Activated naive CD4-positive, alpha-beta T cell treated with anti-CD3 and anti-CD28 coated beads, Interleukin-2, amount 10 ng/mL, durations not matched to agents 7 days and 5 days (primary cell): ENCODE data around the gene NEURL2.
"Not testable (repeated sequence)": the region's sequence is repeated elsewhere in the genome, so short reads cannot be mapped to it uniquely, and the experiment has no call there.

Source experiments
- CTCF ChIA-PET: fragments of 350-600 bp; sonication (Branson Sonifier 250); formaldehyde crosslinking; loops from one replicate; lab custom pipeline; 2021; ENCODE audit warnings: antibody characterized with exemption; lab: Charles Lee
- DNase-seq: peaks from one replicate; pipeline ENCODE4 v3.0.0-alpha.2; 2020
- H3K27ac Mint-ChIP-seq: one replicate; pipeline ENCODE4 v1.8.0; 2021; ENCODE audit warnings: mild to moderate bottlenecking, moderate library complexity, mixed read lengths
- H3K27me3 Mint-ChIP-seq: one replicate; pipeline ENCODE4 v1.8.0; 2021; ENCODE audit warnings: mild to moderate bottlenecking, mixed read lengths
- H3K36me3 Mint-ChIP-seq: one replicate; pipeline ENCODE4 v1.8.0; 2021; ENCODE audit warnings: mixed read lengths
- H3K4me1 Mint-ChIP-seq: one replicate; pipeline ENCODE4 v1.8.0; 2021; ENCODE audit warnings: mixed read lengths
- H3K4me3 Mint-ChIP-seq: one replicate; pipeline ENCODE4 v1.8.0; 2021; ENCODE audit warnings: mild to moderate bottlenecking, moderate library complexity, mixed read lengths
- H3K9me3 Mint-ChIP-seq: one replicate; pipeline ENCODE4 v1.8.0; 2021; ENCODE audit warnings: mixed read lengths

The NEURL2 gene

GRCh38 chr20:45890985-45891983 is at the start of gene NEURL2, which contains the start of gene CTSA:
NEURL2 (minus strand) TSS chr20:45891208; CDS start chr20:45890991, 217 bp downstream.
CTSA (plus strand) TSS chr20:45891335; CDS start chr20:45891569, 234 bp downstream.
- peak within 1 kb of the TSS; percentile 89 for H3K27ac Mint-ChIP-seq
- H3K36me3 Mint-ChIP-seq, result peaks cover 6% of the 10 kb centered on the region
- no peaks in the 10 kb centered on the region for H3K9me3 Mint-ChIP-seq
- CTCF ChIA-PET, result interaction anchor here (1.0 to 1.5 kb wide), 5 partner anchors 10 to 49 kb away, joined by 3 to 8 read pairs (median 3); partner anchors contain the start of gene ZSWIM1
- DNase-seq, result peak; percentile 93
- peaks cover 14% of the 10 kb centered on the region for H3K27me3 Mint-ChIP-seq
- H3K4me1 Mint-ChIP-seq, result peaks cover 35% of the 10 kb centered on the region
- peak within 1 kb of the TSS; percentile 91 for H3K4me3 Mint-ChIP-seq

GRCh38 chr20:45940469-45940868 is 49.5 kb upstream of the NEURL2 start:
- H3K27me3 Mint-ChIP-seq, result no peaks in the 10 kb centered on the region
- no peaks in the 10 kb centered on the region for H3K9me3 Mint-ChIP-seq
- no peak for DNase-seq
- H3K4me1 Mint-ChIP-seq, result peaks cover 23% of the 10 kb centered on the region
- no peak overlapping the region for H3K27ac Mint-ChIP-seq
- CTCF ChIA-PET, result interaction anchor here (1.6 kb wide), 1 partner anchor 21 kb away, joined by 4 read pairs; no protein-coding TSS in a partner anchor
- H3K36me3 Mint-ChIP-seq, result peaks cover 59% of the 10 kb centered on the region
- H3K4me3 Mint-ChIP-seq, result no peak overlapping the region

- no peaks in the 10 kb centered on the region for H3K9me3 Mint-ChIP-seq
- CTCF ChIA-PET, result interaction anchor here (1.3 to 1.6 kb wide), 2 partner anchors 21 to 30 kb away, joined by 3 to 4 read pairs; no protein-coding TSS in a partner anchor
- peaks cover 57% of the 10 kb centered on the region for H3K36me3 Mint-ChIP-seq
- H3K4me3 Mint-ChIP-seq, result no peak overlapping the region
- H3K27ac Mint-ChIP-seq, result no peak overlapping the region
- no peaks in the 10 kb centered on the region for H3K27me3 Mint-ChIP-seq
- H3K4me1 Mint-ChIP-seq, result peaks cover 26% of the 10 kb centered on the region
- DNase-seq, result no peak
Measured at GRCh38 chr20:45940053-45940452, 49.0 kb upstream of the NEURL2 start.

GRCh38 chr20:45938727-45939438 is 47.9 kb upstream of the NEURL2 start:
- Mint-ChIP-seq H3K4me3 (no peak overlapping the region), H3K27ac (no peak overlapping the region), H3K4me1 (peaks cover 26% of the 10 kb centered on the region), H3K36me3 (peaks cover 46% of the 10 kb centered on the region), H3K27me3 (no peaks in the 10 kb centered on the region), H3K9me3 (no peaks in the 10 kb centered on the region)
- CTCF ChIA-PET, result interaction anchor here (1.2 to 2.5 kb wide), 5 partner anchors 8 to 140 kb away, joined by 3 to 9 read pairs (median 4); no protein-coding TSS in a partner anchor
- DNase-seq, result no peak

GRCh38 chr20:45937765-45938164 is 46.8 kb upstream of the NEURL2 start:
- peak overlapping the region; percentile 26 for H3K4me3 Mint-ChIP-seq
- DNase-seq, result no peak
- peaks cover 33% of the 10 kb centered on the region for H3K4me1 Mint-ChIP-seq
- H3K27ac Mint-ChIP-seq, result peak overlapping the region; percentile 60
- H3K9me3 Mint-ChIP-seq, result no peaks in the 10 kb centered on the region
- no peaks in the 10 kb centered on the region for H3K27me3 Mint-ChIP-seq
- H3K36me3 Mint-ChIP-seq, result peaks cover 35% of the 10 kb centered on the region
- CTCF ChIA-PET, result interaction anchor here (1.2 to 2.5 kb wide), 5 partner anchors 10 to 138 kb away, joined by 3 to 9 read pairs (median 7); no protein-coding TSS in a partner anchor

GRCh38 chr20:45935416-45936046 is 44.5 kb upstream of the NEURL2 start:
- no peak for DNase-seq
- Mint-ChIP-seq H3K4me3 (peak overlapping the region; percentile 90), H3K27ac (peak overlapping the region; percentile 92), H3K36me3 (peaks cover 34% of the 10 kb centered on the region), H3K27me3 (no peaks in the 10 kb centered on the region), H3K9me3 (no peaks in the 10 kb centered on the region), H3K4me1 (peaks cover 37% of the 10 kb centered on the region)
- CTCF ChIA-PET, result interaction anchor here (1.8 to 4.4 kb wide), 2 partner anchors 35 to 136 kb away, joined by 9 to 19 read pairs; no protein-coding TSS in a partner anchor

GRCh38 chr20:45934586-45935415 is 43.8 kb upstream of the NEURL2 start, which contains the start of gene PCIF1:
PCIF1 (plus strand) TSS chr20:45934683; CDS start chr20:45939000, 4,317 bp downstream.
- peaks cover 28% of the 10 kb centered on the region for H3K36me3 Mint-ChIP-seq
- H3K27me3 Mint-ChIP-seq, result no peaks in the 10 kb centered on the region
- H3K4me1 Mint-ChIP-seq, result peaks cover 37% of the 10 kb centered on the region
- CTCF ChIA-PET, result interaction anchor here (1.2 to 4.4 kb wide), 7 partner anchors 10 to 136 kb away, joined by 5 to 19 read pairs (median 9); no protein-coding TSS in a partner anchor
- H3K27ac Mint-ChIP-seq, result peak within 1 kb of the TSS; percentile 97
- peak within 1 kb of the TSS; percentile 99 for H3K4me3 Mint-ChIP-seq
- no peaks in the 10 kb centered on the region for H3K9me3 Mint-ChIP-seq
- DNase-seq, result peak; percentile 98

- no peaks in the 10 kb centered on the region for H3K27me3 Mint-ChIP-seq
- DNase-seq, result peak; percentile 73
- H3K9me3 Mint-ChIP-seq, result no peaks in the 10 kb centered on the region
- H3K4me3 Mint-ChIP-seq, result peak overlapping the region; percentile 99
- CTCF ChIA-PET, result interaction anchor here (0.8 to 4.4 kb wide), 11 partner anchors 10 to 135 kb away, joined by 3 to 19 read pairs (median 5); no protein-coding TSS in a partner anchor
- peaks cover 37% of the 10 kb centered on the region for H3K4me1 Mint-ChIP-seq
- peaks cover 22% of the 10 kb centered on the region for H3K36me3 Mint-ChIP-seq
- peak overlapping the region; percentile 97 for H3K27ac Mint-ChIP-seq
Measured at GRCh38 chr20:45934046-45934585, 43.1 kb upstream of the NEURL2 start.

GRCh38 chr20:45933266-45934045 is 42.4 kb upstream of the NEURL2 start:
- Mint-ChIP-seq H3K27me3 (no peaks in the 10 kb centered on the region), H3K27ac (peak overlapping the region; percentile 97), H3K4me1 (peaks cover 37% of the 10 kb centered on the region), H3K9me3 (no peaks in the 10 kb centered on the region), H3K36me3 (peaks cover 19% of the 10 kb centered on the region), H3K4me3 (peak overlapping the region; percentile 99)
- CTCF ChIA-PET, result interaction anchor here (0.8 to 4.4 kb wide), 11 partner anchors 11 to 134 kb away, joined by 3 to 19 read pairs (median 5); no protein-coding TSS in a partner anchor
- peak; percentile 78 for DNase-seq

- H3K27me3 Mint-ChIP-seq, H3K9me3 Mint-ChIP-seq, H3K27ac Mint-ChIP-seq, DNase-seq, H3K36me3 Mint-ChIP-seq, H3K4me3 Mint-ChIP-seq: not testable (repeated sequence)
- peaks cover 22% of the 10 kb centered on the region for H3K4me1 Mint-ChIP-seq
- CTCF ChIA-PET, result interaction anchor here (1.2 kb wide), 1 partner anchor 133 kb away, joined by 4 read pairs; no protein-coding TSS in a partner anchor
Measured at GRCh38 chr20:45931680-45932079, 40.7 kb upstream of the NEURL2 start.

- Mint-ChIP-seq H3K4me3 (no peak overlapping the region), H3K27ac (no peak overlapping the region), H3K4me1 (peaks cover 2% of the 10 kb centered on the region), H3K9me3 (no peaks in the 10 kb centered on the region), H3K27me3 (peaks cover 26% of the 10 kb centered on the region), H3K36me3 (no peaks in the 10 kb centered on the region)
- CTCF ChIA-PET, result interaction anchor here (1.2 to 1.8 kb wide), 2 partner anchors 37 to 43 kb away, joined by 3 to 5 read pairs; no protein-coding TSS in a partner anchor
- DNase-seq, result no peak
Measured at GRCh38 chr20:45927071-45927878, 36.3 kb upstream of the NEURL2 start.
